ENCODE results near the gene RLBP1.

DNA sequence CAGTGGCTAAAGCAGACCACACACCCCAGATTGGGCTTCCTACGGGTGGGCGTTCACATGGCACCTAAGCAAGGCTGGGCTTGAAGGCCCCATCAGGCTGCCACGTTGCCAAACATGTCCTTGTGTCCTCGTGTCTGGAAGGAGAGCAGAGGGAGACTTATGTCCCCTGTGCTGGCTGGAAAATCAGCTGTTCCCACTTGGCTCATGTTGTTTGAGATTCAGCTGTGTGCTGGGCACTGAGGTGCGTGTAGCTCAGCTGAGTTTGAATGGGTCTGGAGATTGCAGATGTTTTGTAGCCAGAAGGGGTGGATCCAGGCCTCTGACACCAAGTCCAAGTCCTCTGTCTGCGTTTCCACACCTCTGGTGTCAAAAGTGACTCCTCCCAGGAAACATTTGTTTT is 34.6 kb downstream of the RLBP1 start:
- TF ChIP-seq ZNF274 (IDR thresholded peaks at IDR 0.05; ENCODE audit: low read length) (no peak), ZNF274 (tag by site-specific recombination; IDR thresholded peaks at IDR 0.05; ENCODE audit: borderline replicate concordance) (no peak), ZNF561 (tag by site-specific recombination; IDR thresholded peaks at IDR 0.05; ENCODE audit: borderline replicate concordance) (no peak), ZNF626 (tag by site-specific recombination; IDR thresholded peaks at IDR 0.05) (no peak), SP2 (tag by site-specific recombination; IDR thresholded peaks at IDR 0.05) (no peak), ZNF830 (tag by site-specific recombination; IDR thresholded peaks at IDR 0.05; ENCODE audit: low read depth) (no peak), ZSCAN30 (tag by site-specific recombination; IDR thresholded peaks at IDR 0.05) (no peak), PRDM1 (tag by site-specific recombination; IDR thresholded peaks at IDR 0.05) (no peak), ZNF610 (tag by site-specific recombination; IDR thresholded peaks at IDR 0.05; ENCODE audit: borderline replicate concordance) (no peak), ZNF416 (tag by site-specific recombination; IDR thresholded peaks at IDR 0.05) (no peak), MYNN (tag by site-specific recombination; IDR thresholded peaks at IDR 0.05; ENCODE audit: borderline replicate concordance) (no peak), ZNF510 (tag by site-specific recombination; IDR thresholded peaks at IDR 0.05; ENCODE audit: insufficient replicate concordance) (no peak)
- TF ChIP-seq, protein P1, sequence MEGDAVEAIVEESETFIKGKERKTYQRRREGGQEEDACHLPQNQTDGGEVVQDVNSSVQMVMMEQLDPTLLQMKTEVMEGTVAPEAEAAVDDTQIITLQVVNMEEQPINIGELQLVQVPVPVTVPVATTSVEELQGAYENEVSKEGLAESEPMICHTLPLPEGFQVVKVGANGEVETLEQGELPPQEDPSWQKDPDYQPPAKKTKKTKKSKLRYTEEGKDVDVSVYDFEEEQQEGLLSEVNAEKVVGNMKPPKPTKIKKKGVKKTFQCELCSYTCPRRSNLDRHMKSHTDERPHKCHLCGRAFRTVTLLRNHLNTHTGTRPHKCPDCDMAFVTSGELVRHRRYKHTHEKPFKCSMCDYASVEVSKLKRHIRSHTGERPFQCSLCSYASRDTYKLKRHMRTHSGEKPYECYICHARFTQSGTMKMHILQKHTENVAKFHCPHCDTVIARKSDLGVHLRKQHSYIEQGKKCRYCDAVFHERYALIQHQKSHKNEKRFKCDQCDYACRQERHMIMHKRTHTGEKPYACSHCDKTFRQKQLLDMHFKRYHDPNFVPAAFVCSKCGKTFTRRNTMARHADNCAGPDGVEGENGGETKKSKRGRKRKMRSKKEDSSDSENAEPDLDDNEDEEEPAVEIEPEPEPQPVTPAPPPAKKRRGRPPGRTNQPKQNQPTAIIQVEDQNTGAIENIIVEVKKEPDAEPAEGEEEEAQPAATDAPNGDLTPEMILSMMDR (tag by site-specific recombination; IDR thresholded peaks at IDR 0.05), result no peak
- TF ChIP-seq, protein P2, sequence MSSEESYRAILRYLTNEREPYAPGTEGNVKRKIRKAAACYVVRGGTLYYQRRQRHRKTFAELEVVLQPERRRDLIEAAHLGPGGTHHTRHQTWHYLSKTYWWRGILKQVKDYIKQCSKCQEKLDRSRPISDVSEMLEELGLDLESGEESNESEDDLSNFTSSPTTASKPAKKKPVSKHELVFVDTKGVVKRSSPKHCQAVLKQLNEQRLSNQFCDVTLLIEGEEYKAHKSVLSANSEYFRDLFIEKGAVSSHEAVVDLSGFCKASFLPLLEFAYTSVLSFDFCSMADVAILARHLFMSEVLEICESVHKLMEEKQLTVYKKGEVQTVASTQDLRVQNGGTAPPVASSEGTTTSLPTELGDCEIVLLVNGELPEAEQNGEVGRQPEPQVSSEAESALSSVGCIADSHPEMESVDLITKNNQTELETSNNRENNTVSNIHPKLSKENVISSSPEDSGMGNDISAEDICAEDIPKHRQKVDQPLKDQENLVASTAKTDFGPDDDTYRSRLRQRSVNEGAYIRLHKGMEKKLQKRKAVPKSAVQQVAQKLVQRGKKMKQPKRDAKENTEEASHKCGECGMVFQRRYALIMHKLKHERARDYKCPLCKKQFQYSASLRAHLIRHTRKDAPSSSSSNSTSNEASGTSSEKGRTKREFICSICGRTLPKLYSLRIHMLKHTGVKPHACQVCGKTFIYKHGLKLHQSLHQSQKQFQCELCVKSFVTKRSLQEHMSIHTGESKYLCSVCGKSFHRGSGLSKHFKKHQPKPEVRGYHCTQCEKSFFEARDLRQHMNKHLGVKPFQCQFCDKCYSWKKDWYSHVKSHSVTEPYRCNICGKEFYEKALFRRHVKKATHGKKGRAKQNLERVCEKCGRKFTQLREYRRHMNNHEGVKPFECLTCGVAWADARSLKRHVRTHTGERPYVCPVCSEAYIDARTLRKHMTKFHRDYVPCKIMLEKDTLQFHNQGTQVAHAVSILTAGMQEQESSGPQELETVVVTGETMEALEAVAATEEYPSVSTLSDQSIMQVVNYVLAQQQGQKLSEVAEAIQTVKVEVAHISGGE (tag by site-specific recombination; conservative IDR thresholded peaks at IDR 0.05; ENCODE audit: low read depth), result no peak
- TF ChIP-seq, protein P3, sequence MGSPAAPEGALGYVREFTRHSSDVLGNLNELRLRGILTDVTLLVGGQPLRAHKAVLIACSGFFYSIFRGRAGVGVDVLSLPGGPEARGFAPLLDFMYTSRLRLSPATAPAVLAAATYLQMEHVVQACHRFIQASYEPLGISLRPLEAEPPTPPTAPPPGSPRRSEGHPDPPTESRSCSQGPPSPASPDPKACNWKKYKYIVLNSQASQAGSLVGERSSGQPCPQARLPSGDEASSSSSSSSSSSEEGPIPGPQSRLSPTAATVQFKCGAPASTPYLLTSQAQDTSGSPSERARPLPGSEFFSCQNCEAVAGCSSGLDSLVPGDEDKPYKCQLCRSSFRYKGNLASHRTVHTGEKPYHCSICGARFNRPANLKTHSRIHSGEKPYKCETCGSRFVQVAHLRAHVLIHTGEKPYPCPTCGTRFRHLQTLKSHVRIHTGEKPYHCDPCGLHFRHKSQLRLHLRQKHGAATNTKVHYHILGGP (tag by site-specific recombination; IDR thresholded peaks at IDR 0.05), result no peak

Measured in HEK293 (cell line).